ENCODE data around the gene PDGFB.

DNA sequence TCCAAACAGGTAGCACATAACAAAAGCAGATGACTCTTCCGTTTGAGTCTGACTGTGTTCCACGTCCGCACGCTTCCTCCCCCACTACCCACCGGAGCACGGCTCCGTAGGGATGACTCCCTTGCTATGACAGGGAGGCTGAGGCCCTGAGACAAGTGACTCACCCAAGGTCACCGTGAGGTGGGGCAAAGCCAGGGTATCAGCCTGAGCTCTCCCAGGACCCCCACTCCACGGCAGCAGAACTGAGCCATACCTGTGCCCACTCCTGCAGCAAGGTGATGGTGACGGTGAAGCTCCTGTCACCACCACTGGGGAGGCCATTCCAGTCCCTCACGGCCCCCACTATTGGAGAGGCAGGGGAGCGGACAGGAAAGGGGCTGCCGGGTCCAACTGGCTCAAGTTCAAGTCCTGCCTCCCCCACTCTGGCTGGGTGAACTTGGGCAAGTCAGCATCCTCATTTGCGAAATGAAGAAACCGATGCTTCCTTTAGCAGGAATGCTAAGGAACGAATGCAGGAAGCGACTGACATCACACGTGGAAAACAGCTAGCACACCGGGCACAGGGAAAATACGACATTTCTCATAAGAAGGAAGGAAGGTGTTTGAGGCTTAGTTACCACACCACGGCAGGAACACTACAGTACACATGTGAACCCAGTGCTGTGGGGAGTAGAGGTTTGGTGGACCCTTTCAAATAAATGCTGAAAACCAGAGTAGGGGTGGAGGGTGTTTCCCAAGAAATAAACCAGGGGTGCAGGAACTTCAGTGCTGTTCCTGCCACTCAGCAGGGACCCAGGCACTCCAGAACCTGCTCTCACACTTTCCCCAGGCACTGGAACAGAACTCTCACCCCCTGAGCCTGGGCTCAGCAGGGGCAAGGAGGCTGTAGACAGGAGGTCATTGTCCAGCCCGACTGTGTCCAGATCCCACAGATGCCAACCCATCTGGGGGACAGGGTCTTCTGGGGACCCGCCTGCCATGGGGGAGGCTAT is 59.9 kb downstream of the PDGFB start:
- TF ChIP-seq, protein P1, sequence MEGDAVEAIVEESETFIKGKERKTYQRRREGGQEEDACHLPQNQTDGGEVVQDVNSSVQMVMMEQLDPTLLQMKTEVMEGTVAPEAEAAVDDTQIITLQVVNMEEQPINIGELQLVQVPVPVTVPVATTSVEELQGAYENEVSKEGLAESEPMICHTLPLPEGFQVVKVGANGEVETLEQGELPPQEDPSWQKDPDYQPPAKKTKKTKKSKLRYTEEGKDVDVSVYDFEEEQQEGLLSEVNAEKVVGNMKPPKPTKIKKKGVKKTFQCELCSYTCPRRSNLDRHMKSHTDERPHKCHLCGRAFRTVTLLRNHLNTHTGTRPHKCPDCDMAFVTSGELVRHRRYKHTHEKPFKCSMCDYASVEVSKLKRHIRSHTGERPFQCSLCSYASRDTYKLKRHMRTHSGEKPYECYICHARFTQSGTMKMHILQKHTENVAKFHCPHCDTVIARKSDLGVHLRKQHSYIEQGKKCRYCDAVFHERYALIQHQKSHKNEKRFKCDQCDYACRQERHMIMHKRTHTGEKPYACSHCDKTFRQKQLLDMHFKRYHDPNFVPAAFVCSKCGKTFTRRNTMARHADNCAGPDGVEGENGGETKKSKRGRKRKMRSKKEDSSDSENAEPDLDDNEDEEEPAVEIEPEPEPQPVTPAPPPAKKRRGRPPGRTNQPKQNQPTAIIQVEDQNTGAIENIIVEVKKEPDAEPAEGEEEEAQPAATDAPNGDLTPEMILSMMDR (IDR thresholded peaks at IDR 0.05) = no peak
- no peak for TF ChIP-seq EP300 (IDR thresholded peaks at IDR 0.05; ENCODE audit: low read depth)
- no peak for TF ChIP-seq POLR2AphosphoS5 (IDR thresholded peaks at IDR 0.05)

All from transverse colon (tissue), 4 donors.